ENCODE data around the gene TAF9. TPM values are rescaled to one million over a fixed set of nuclear protein-coding genes. Genes with fewer than 3 reads are reported as not detected.

Gene TAF9
- total RNA-seq, 1 donor from 2014 or later: 59.9 TPM

DNA sequence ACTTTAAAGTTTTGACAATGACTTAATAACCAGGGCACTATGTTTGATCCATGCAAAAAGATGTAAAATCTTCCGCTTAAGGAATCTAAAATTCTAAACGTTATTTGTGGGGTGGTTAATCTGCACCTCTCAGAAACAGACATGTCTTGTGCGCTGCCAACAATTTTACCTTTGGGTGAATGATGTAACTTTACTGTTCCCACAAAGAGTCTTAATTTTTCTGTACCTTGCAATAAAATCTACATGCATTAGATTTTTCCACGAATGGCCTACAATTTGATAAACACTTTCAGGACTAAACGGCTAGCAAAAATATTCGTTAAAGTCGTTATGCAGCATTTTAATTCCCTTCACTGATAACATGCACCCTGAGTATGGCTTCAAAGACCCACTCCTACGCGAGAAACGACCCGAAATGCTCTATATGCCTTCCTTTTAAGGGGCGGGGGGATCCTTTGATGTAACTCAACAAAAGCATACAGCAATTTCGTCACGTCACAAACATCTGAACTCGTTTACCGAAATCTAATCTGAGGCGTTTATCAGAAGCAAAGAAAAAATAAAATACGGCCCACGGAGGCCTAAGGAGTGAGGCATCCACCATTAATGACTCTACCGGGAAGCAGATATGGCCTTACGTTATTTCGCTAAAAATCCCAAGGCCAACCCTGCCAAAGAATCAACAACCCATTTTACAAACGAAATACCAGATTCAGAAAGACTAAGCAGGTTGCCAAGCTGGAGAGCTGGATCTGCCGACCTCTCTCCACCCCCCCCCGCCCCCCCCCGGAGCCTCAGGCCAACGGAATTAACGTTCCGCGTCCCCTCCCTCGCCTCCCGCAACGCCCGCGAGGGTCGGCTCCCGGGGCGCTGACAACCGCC, 621 bp downstream of the TAF9 start:
- H3K4me3 Mint-ChIP-seq: peak overlapping the region; percentile 98
- TF ChIP-seq, protein P1, sequence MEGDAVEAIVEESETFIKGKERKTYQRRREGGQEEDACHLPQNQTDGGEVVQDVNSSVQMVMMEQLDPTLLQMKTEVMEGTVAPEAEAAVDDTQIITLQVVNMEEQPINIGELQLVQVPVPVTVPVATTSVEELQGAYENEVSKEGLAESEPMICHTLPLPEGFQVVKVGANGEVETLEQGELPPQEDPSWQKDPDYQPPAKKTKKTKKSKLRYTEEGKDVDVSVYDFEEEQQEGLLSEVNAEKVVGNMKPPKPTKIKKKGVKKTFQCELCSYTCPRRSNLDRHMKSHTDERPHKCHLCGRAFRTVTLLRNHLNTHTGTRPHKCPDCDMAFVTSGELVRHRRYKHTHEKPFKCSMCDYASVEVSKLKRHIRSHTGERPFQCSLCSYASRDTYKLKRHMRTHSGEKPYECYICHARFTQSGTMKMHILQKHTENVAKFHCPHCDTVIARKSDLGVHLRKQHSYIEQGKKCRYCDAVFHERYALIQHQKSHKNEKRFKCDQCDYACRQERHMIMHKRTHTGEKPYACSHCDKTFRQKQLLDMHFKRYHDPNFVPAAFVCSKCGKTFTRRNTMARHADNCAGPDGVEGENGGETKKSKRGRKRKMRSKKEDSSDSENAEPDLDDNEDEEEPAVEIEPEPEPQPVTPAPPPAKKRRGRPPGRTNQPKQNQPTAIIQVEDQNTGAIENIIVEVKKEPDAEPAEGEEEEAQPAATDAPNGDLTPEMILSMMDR (conservative IDR thresholded peaks at IDR 0.05): no peak
- H3K36me3 Mint-ChIP-seq: peaks cover 22% of the 10 kb centered on the region
- no peaks in the 10 kb centered on the region for H3K9me3 Mint-ChIP-seq
- no peaks in the 10 kb centered on the region for H3K27me3 Mint-ChIP-seq
- no peak for DNase-seq (ENCODE audit: extremely low spot score, unreplicated experiment)
- peaks cover 24% of the 10 kb centered on the region for H3K4me1 Mint-ChIP-seq (ENCODE audit: unreplicated experiment)
- peak overlapping the region; percentile 98 for H3K27ac Mint-ChIP-seq

DNA sequence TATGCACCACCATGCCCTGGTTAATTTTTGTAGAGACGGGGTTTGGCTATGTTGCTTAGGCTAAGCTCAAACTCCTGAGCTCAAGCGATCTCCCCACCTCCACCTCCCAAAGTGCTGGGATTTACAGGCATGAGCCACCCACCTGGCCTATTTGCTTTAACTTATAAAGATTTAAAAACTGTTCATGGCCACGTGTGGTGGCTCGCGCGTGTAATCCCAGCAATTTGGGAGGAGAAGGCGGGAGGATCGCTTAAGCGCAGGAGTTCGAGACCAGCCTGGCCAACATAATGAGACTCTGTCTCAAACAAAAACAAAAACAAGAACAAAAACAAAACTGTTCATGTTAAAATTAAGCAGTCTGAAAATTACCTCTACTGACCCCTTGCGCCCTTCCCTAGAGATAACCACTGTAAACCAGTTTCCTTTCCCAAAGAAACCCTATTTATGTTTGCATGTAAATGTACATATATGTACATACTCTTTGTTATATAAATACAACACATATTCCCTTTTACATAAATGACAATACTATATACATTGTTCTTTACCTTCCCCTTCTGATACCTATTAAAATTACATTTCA, 1.5 kb downstream of the TAF9 start:
- peak overlapping the region; percentile 98 for H3K27ac Mint-ChIP-seq
- peak overlapping the region; percentile 98 for H3K4me3 Mint-ChIP-seq
- no peaks in the 10 kb centered on the region for H3K9me3 Mint-ChIP-seq
- no peak for DNase-seq (ENCODE audit: extremely low spot score, unreplicated experiment)
- H3K36me3 Mint-ChIP-seq: peaks cover 22% of the 10 kb centered on the region
- H3K4me1 Mint-ChIP-seq (ENCODE audit: unreplicated experiment): peaks cover 24% of the 10 kb centered on the region
- H3K27me3 Mint-ChIP-seq: no peaks in the 10 kb centered on the region
- TF ChIP-seq, protein P1 (conservative IDR thresholded peaks at IDR 0.05): no peak

DNA sequence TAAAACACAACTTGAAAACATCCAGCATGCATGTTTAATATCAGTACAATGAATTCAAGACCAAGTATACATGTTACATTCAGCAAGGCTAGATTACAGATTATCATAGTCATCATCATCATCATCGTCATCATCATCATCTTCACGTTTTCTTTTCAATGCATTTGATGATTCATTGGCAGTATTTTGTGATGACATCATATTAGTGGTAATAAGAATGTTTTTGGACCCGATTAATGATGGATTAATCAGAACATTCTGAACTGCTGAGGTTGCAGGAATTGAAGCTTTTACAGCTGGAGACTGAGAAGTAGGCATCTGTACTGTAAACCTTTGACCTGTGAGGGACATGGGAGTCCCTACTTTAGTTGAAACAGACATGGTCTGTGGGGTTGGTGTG, 4.5 kb downstream of the TAF9 start:
- Mint-ChIP-seq H3K36me3 (peaks cover 28% of the 10 kb centered on the region), H3K9me3 (no peaks in the 10 kb centered on the region), H3K4me3 (no peak overlapping the region), H3K27ac (peak overlapping the region; percentile 61), H3K4me1 (ENCODE audit: unreplicated experiment) (peaks cover 15% of the 10 kb centered on the region), H3K27me3 (no peaks in the 10 kb centered on the region)
- TF ChIP-seq, protein P1 (conservative IDR thresholded peaks at IDR 0.05): no peak
- no peak for DNase-seq (ENCODE audit: extremely low spot score, unreplicated experiment)

DNA sequence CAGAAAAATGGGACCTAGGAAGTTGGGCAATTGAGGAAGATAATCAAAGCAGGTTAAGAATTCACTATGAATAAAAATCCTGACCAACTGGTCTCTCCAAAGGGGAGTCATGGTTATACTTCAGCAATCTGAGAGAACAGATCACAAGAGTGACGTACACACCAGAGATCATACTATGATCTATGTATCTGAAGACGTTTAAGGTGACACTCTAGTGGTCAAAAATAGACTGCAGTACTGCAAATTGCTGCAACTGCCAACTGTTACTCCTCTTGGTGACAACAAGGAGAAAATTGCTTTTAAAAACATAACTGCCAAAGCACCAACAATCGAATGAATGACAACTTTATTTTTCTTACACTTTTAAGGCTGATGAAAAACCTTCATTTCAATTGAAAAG, 4.9 kb downstream of the TAF9 start:
- no peaks in the 10 kb centered on the region for H3K27me3 Mint-ChIP-seq

DNA sequence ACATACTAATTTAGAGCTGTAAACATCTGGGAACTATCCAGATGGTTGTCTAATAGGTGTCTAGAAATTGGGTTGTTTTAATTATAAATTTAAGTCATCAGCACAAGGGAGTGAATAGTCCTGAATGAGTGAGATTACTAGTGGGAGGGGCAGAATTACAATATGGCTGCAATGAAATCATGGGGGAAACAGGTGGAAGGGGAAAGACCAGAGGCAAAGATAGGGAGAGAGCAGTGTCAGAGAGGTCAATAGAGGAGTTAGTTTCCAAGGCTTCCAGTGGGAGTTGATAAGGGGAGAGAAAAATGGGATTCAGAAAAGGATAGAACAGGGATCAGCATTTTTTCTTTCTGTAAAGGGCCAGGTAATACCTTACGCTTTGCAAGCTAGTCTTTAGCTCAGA, 8.9 kb downstream of the TAF9 start:
- H3K36me3 Mint-ChIP-seq: peaks cover 28% of the 10 kb centered on the region
- TF ChIP-seq, protein P1 (conservative IDR thresholded peaks at IDR 0.05): no peak
- no peak overlapping the region for H3K4me3 Mint-ChIP-seq
- H3K9me3 Mint-ChIP-seq: no peaks in the 10 kb centered on the region
- H3K27ac Mint-ChIP-seq: no peak overlapping the region
- DNase-seq (ENCODE audit: extremely low spot score, unreplicated experiment): no peak
- no peaks in the 10 kb centered on the region for H3K27me3 Mint-ChIP-seq
- peaks cover 3% of the 10 kb centered on the region for H3K4me1 Mint-ChIP-seq (ENCODE audit: unreplicated experiment)

More for the DNA sequence above, 4.9 kb downstream of the TAF9 start:
- H3K27ac Mint-ChIP-seq: peak overlapping the region; percentile 61
- H3K9me3 Mint-ChIP-seq: no peaks in the 10 kb centered on the region
- H3K36me3 Mint-ChIP-seq: peaks cover 29% of the 10 kb centered on the region
- TF ChIP-seq, protein P1 (conservative IDR thresholded peaks at IDR 0.05): peak; percentile 75
- no peak for DNase-seq (ENCODE audit: extremely low spot score, unreplicated experiment)
- peaks cover 15% of the 10 kb centered on the region for H3K4me1 Mint-ChIP-seq (ENCODE audit: unreplicated experiment)
- no peak overlapping the region for H3K4me3 Mint-ChIP-seq
